HCT116 (cell line): ENCODE data around the gene SERPIND1.

Experiments
- CEBPB ChIP-seq: IDR thresholded peaks from 2 replicates; pipeline ENCODE4 v1.6.1; 2012; ENCODE audit warnings: low read depth
- ELF1 ChIP-seq: IDR thresholded peaks from 2 replicates; pipeline ENCODE4 v1.6.1; 2012; ENCODE audit warnings: low read depth, borderline replicate concordance
- EZH2 ChIP-seq: fragments of 200-600 bp; sonication (generic); IDR thresholded peaks from 2 replicates; pipeline ENCODE4 v1.6.1; 2017; ENCODE audit warnings: antibody characterized with exemption, mixed run types
- EZH2phosphoT487 ChIP-seq: fragments of 200-600 bp; IDR thresholded peaks from 2 replicates; pipeline ENCODE4 v1.6.1; 2018; ENCODE audit warnings: antibody characterized with exemption, borderline replicate concordance
- FOSL1 ChIP-seq: IDR thresholded peaks from 2 replicates; pipeline ENCODE4 v1.6.1; 2012; ENCODE audit warnings: low read depth
- POLR2A ChIP-seq: IDR thresholded peaks from 2 replicates; pipeline ENCODE4 v1.7.0; 2011; ENCODE audit warnings: borderline replicate concordance; ENCODE audit not compliant: insufficient read depth, insufficient read length; ENCODE audit errors: extremely low read depth
- RAD21 ChIP-seq: IDR thresholded peaks from 2 replicates; pipeline ENCODE4 v1.6.1; 2012; ENCODE audit warnings: low read depth, mild to moderate bottlenecking
- SP1 ChIP-seq: IDR thresholded peaks from 2 replicates; pipeline ENCODE4 v1.6.1; 2012; ENCODE audit warnings: low read depth
- YY1 ChIP-seq: IDR thresholded peaks from 2 replicates; pipeline ENCODE4 v1.6.1; 2011; ENCODE audit warnings: low read length, low read depth, moderate library complexity, mild to moderate bottlenecking; ENCODE audit not compliant: insufficient replicate concordance; ENCODE audit errors: extremely low read depth
- TF ChIP-seq, protein P1 (sequence below), 3 experiments: fragments of 200-600 bp in 1 of 3; sonication (generic) in 1 of 3; IDR thresholded peaks in 2 of 3; conservative IDR thresholded peaks in 1 of 3; 2 replicates each; pipeline ENCODE4 v1.5.1; 2012 to 2017; ENCODE audit warnings: low read depth in 2 of 3, low read length in 2 of 3, antibody characterized with exemption in 1 of 3, borderline replicate concordance in 1 of 3, control low read depth in 1 of 3, mild to moderate bottlenecking in 1 of 3, mixed read lengths in 1 of 3, mixed run types in 1 of 3, moderate library complexity in 1 of 3; ENCODE audit not compliant: insufficient read depth in 1 of 3
- TF ChIP-seq, protein P2 (sequence below): IDR thresholded peaks from 2 replicates; pipeline ENCODE4 v1.6.1; 2012

GRCh38 chr22:20779014-20779817, 5.3 kb downstream of the SERPIND1 start:
- no peak for TF ChIP-seq EZH2
- TF ChIP-seq FOSL1, result no peak
- TF ChIP-seq, protein P1, sequence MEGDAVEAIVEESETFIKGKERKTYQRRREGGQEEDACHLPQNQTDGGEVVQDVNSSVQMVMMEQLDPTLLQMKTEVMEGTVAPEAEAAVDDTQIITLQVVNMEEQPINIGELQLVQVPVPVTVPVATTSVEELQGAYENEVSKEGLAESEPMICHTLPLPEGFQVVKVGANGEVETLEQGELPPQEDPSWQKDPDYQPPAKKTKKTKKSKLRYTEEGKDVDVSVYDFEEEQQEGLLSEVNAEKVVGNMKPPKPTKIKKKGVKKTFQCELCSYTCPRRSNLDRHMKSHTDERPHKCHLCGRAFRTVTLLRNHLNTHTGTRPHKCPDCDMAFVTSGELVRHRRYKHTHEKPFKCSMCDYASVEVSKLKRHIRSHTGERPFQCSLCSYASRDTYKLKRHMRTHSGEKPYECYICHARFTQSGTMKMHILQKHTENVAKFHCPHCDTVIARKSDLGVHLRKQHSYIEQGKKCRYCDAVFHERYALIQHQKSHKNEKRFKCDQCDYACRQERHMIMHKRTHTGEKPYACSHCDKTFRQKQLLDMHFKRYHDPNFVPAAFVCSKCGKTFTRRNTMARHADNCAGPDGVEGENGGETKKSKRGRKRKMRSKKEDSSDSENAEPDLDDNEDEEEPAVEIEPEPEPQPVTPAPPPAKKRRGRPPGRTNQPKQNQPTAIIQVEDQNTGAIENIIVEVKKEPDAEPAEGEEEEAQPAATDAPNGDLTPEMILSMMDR (IDR thresholded peaks at IDR 0.05 in 2 of 3, conservative IDR thresholded peaks at IDR 0.05 in 1 of 3; ENCODE audit: borderline replicate concordance in 1 of 3, insufficient read depth in 1 of 3, low read depth in 2 of 3, low read length in 2 of 3), result no peak
- TF ChIP-seq EZH2phosphoT487, result no peak
- TF ChIP-seq RAD21, result no peak
- no peak for TF ChIP-seq POLR2A
- TF ChIP-seq, protein P2, sequence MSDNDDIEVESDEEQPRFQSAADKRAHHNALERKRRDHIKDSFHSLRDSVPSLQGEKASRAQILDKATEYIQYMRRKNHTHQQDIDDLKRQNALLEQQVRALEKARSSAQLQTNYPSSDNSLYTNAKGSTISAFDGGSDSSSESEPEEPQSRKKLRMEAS, result no peak
- no peak for TF ChIP-seq SP1
- TF ChIP-seq YY1, result no peak
- TF ChIP-seq CEBPB, result no peak
- no peak for TF ChIP-seq ELF1
